ENCODE data around the gene ZSWIM1.
A peak's percentile ranks its signal among the peaks of the same experiment; 100 is the strongest.
"Not testable (repeated sequence)": the region's sequence is repeated elsewhere in the genome, so short reads cannot be mapped to it uniquely, and the experiment has no call there.

Gene ZSWIM1

DNA sequence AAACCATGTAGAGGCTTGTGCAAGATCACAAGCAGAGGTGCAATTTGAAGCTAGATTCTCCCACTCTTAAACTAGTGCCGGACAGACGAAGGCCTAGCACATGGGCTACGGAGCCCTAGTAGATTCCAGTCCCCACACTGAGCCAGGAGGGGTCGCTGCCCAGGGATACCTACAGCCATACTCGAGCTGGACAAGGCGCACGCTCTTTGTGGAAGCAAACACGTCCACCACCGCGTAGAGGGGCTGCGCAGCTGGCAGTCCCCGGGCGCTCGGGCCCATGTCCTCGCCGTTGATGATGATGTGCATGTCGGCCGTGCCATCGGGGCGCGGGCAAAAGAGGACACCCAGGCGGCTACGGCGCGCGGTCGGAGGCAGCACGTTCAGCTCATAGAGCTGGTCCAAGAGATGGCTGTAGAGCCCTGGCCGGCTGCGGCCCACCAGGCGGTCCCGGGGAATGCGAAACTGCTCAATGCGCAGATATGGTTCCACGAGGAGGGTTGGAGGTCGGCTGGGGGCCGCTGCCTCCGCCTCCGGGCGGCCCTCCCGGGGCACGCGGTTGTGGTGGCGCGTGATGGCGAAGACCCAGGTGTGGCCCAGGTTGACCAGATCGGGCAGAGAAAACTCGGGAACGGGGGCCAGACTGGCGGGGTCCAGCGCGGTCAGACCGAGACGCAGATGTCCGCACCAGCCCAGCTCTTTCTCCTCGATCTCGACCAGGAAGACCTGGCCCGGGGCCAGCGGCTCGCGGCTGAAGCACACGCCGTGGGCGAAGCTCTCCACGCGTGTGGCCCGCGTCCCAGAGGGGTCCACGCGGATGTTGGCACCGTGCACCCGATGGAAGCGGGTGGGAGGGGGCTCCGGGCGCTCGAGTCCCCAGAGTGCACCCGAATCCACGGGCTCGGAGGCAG is 9.3 kb downstream of the ZSWIM1 start:
- peak; percentile 12 for DNase-seq

- peak; percentile 23 for DNase-seq
These were observed 10.3 kb downstream of the ZSWIM1 start, which contains the start of the genes CTSA and NEURL2 for GRCh38 chr20:45890985-45891983. Gene CTSA, plus strand, starts transcription at chr20:45891335. Its CDS starts 234 bp downstream, at chr20:45891569. Gene NEURL2, minus strand, starts transcription at chr20:45891208. Its CDS starts 217 bp downstream, at chr20:45890991.

GRCh38 chr20:45892049-45892825 is 11.2 kb downstream of the ZSWIM1 start:
- DNase-seq: no peak

GRCh38 chr20:45892828-45893500 is 11.9 kb downstream of the ZSWIM1 start:
- DNase-seq: no peak

DNA sequence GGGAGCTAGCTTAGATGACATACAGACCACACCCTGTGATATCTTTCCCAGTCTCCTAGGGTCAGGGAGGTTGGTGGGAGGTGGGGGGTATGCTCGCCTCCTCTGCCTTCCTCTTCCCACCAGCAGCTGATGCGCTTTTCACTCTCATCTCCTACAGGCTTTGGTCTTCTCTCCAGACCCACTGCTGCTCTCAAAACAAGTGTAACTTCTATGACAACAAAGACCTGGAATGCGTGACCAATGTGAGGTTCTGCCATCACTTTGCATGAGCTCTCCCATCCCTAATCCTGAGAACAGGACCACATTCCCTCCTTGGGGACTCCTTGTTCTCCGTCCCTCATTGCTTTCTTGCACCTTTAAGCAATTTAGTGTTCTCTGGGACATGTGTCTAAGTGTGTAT is 12.8 kb downstream of the ZSWIM1 start:
- no peak for DNase-seq

DNA sequence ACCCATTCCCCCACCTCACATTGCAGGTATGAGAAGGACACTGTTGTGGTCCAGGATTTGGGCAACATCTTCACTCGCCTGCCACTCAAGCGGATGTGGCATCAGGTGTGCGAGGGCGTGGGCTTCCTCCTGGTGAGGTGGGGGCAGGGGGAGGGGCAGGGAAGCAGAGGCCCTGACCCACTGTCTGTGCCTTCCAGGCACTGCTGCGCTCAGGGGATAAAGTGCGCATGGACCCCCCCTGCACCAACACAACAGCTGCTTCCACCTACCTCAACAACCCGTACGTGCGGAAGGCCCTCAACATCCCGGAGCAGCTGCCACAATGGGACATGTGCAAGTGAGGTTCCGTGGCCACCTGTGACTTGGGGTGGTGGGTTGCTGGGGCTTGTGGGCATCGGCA is 13.8 kb downstream of the ZSWIM1 start:
- DNase-seq: no peak

GRCh38 chr20:45896641-45897161 is 15.7 kb downstream of the ZSWIM1 start:
- no peak for DNase-seq

DNA sequence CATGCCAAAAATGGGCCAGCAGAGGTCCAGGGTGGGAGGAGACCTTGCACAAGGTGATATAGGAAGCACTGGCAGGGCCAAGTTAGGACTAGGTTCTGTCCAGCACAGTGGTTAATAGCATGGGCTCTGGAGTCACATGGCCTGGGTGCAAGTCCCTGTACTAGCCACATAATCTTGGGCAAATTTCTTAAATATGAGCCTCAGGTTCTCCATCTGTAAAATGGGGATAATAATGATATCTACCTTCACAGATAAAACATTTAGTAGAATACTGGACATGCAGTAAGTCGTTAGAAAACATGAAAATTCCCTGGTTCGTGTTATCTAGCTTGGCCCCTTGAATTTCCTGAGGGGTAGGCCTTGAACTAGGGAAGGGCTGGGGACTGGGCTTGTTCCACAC is 16.3 kb downstream of the ZSWIM1 start:
- no peak for DNase-seq

DNA sequence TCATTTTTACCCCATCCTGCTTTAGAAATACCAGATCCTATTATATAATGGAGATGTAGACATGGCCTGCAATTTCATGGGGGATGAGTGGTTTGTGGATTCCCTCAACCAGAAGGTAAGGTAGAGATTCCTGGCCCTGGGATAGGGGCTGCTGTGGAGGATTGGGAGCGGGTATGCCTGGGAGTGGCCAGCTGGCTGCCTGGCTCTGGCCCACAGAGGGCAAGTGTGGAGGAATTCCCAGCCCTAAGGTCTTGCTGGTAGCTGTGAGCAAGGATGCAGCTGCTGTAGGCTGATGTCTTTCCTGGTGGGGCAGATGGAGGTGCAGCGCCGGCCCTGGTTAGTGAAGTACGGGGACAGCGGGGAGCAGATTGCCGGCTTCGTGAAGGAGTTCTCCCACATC is 16.7 kb downstream of the ZSWIM1 start:
- DNase-seq: no peak

- DNase-seq: no peak
These were observed 17.3 kb downstream of the ZSWIM1 start for GRCh38 chr20:45898285-45898684.

GRCh38 chr20:45899046-45899835 is 18.2 kb downstream of the ZSWIM1 start:
- no peak for DNase-seq

DNA sequence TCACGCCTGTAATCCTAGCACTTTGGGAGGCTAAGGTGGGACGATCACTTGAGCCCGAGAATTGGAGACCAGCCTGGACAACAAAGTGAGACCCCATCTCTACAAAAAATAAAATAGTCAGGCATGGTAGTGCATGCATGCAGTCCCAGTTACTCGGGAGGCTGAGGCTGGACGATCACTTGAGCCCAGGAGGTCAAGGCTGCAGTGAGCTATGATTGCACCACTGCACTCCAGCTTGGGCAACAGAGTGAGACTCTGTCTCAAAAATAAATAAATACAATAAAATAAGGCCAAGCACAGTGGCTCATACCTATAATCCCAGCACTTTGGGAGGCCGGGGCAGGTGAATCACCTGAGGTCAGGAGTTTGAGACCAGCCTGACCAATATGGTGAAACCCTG is 20.3 kb downstream of the ZSWIM1 start:
- DNase-seq: not testable (repeated sequence)

DNA sequence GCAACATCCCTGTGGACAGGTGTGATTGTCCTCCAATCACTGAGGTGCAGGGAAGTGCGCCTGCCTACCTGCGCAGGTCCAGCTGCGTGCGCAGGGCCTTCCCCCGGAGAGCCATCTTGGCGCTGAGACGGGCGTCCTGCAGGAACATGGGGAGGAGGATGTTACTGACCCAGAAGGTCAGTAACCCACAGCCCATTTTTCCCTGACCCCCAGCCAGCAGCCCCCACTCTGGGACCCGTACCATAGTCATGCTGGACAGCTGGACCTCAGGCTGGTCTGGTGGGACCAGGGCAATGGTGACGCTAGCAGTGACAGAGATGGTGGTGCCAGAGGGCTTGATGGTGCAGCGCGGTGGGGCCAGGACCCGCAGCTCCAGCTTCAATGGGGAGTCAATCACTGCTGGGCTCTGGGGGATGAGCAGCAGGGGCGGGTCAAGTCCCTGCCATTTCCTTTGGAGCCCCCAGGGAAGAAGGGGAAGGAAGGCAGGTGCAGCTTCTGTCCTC is 21.2 kb downstream of the ZSWIM1 start:
- no peak for DNase-seq

DNA sequence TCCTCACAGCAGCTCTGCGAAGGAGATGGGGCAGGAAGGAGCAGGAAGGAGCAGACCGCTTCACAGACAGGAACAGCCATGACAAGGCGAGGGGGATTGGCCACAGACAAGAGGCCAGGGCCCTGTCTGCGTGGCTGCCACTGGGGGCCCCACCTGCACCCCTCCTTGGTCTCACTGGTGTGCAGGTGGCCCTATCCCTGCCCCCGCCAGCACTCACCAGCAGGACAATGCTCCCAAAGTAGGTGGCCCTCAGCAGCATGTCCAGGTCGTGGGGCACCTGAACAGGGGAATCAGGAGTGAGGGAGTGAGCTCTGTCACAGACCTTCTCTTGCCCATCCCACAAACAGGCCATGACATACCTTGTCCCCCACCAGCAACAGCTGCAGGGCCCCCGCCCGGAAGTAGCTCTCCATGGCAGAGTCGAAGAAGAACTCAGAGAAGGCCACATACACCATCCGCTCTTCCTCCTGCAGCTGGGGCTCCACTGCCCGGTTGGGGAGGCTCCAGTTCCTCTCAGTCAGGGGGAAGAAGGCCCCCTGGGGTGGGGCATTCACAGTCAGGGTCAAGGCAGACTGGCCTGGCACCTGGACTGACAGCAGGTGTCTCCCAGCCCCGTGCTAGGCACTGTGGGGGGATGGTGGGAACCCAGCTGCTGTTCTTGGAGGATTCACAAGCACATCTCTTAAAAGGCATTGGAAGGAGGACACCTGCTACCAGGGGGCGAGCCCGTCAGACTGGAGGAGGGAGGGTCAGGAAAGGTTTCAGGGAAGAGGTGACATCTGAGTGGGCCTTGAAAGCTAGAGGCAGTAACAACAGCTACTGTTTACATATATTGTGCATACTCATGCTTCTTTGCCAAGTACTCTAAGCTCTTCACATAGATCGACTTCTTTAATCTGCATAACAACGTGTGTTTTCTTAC is 23.8 kb downstream of the ZSWIM1 start:
- no peak for DNase-seq

DNA sequence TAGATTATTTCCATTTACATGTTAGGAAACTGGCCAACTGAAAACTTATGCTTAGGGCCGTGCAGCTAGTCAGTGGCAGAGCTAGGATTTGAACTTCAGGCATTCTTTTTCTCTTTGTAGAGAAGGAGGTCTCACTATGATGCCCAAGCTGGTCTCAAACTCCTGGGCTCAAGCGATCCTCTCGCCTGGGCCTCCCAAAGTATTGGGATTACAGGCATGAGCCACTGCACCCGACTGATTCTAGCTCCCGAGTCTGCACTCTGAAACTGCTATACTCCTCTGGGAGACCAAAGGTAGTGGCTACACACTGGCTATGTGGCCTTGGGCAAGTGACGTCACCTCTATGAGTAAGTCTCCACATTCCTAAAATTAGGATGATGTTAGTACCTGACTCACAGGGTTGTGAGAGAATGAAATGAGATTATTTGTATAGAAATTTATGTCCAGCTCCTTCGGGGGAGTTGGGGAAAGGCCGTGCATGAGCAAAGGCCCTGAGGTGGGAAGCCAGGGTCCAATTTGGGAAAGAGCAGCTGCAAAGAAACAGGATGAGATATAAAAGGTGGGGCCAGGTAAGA is 24.6 kb downstream of the ZSWIM1 start:
- no peak for DNase-seq

GRCh38 chr20:45907219-45907948 is 26.4 kb downstream of the ZSWIM1 start:
- DNase-seq: no peak

DNA sequence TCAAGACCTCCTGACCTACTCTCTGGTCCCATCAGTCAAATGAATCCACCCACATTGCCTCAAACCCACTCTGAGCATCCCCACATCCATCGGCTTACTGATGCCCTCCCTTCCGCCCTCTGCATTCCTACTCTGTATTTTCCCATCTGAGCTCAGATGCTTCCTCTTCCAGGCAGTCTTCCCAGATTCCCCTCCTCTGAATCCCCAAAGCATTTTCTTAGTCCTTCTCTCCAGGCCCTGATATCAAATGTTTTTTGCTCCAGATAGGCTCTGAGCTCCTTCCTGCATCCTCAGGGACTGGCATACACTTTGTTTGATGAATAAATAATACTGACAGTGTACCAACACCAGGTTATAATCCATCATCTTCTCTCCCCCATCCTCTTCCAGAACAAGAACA is 27.1 kb downstream of the ZSWIM1 start:
- DNase-seq: no peak

- no peak for DNase-seq
These were observed 28.3 kb downstream of the ZSWIM1 start for GRCh38 chr20:45909336-45909808.
